BJ (cell line): ENCODE measurements around the gene CFAP100. TPM values are rescaled to one million over a fixed set of nuclear protein-coding genes. Genes with fewer than 3 reads are reported as not detected.

Experiments used
- CTCF ChIA-PET: fragments of 350-600 bp; formaldehyde crosslinking; extraction: SDS; loops from one replicate; lab custom pipeline; 2021; ENCODE audit warnings: antibody characterized with exemption, inconsistent platforms; lab: Yijun Ruan, JAX
- POLR2A ChIA-PET: fragments of 300-600 bp; sonication (Branson Sonifier 250); formaldehyde crosslinking; extraction: SDS; loops from one replicate; lab custom pipeline; 2021; ENCODE audit warnings: antibody characterized with exemption; lab: Charles Lee
- DNase-seq: peaks from one replicate; pipeline ENCODE4 v3.0.0-alpha.2; 2011; ENCODE audit warnings: low read depth
- H3K27me3 ChIP-seq: 2 replicates; pipeline ENCODE4 v1.6.0; 2011; ENCODE audit warnings: low read length; ENCODE audit not compliant: control insufficient read depth, insufficient read depth
- H3K36me3 ChIP-seq: 2 replicates; pipeline ENCODE4 v1.5.1; 2011; ENCODE audit warnings: low read length; ENCODE audit not compliant: control insufficient read depth, insufficient read depth
- H3K4me3 ChIP-seq: 2 replicates; pipeline ENCODE4 v1.5.1; 2011; ENCODE audit warnings: low read depth, mild to moderate bottlenecking, control low read depth, low read length
- CTCF ChIP-seq: IDR thresholded peaks from 2 replicates; pipeline ENCODE4 v1.5.1; 2011; ENCODE audit warnings: low read depth, mild to moderate bottlenecking, control low read depth, inconsistent platforms, low read length, moderate library complexity; ENCODE audit not compliant: insufficient read depth
- polyA plus RNA-seq: library from polyadenylated mRNA; depleted of rRNA; stranded (reverse); fragments of >200 nt; gene quantifications from 2 replicates; pipeline ENCODE4 v1.2.3, GENCODE V29; 2011

CFAP100 gene
- polyA plus RNA-seq, 1 experiment: not detected

GRCh38 chr3:126461450-126462070 is 66.9 kb downstream of the CFAP100 start:
- ChIA-PET POLR2A (no interaction called here), CTCF (interaction anchor here (1.2 kb wide), 1 partner anchor 15 kb away, joined by 3 read pairs; no protein-coding TSS in a partner anchor)
- Histone ChIP-seq H3K27me3 (no peaks in the 10 kb centered on the region), H3K36me3 (peaks cover 52% of the 10 kb centered on the region), H3K4me3 (no peak overlapping the region)
- DNase-seq: no peak
- TF ChIP-seq CTCF: no peak

GRCh38 chr3:126463521-126463920 is 68.8 kb downstream of the CFAP100 start:
- no peak for TF ChIP-seq CTCF
- peaks cover 63% of the 10 kb centered on the region for H3K36me3 ChIP-seq
- ChIA-PET CTCF (no interaction called here), POLR2A (no interaction called here)
- no peak overlapping the region for H3K4me3 ChIP-seq
- H3K27me3 ChIP-seq: no peaks in the 10 kb centered on the region
- no peak for DNase-seq

GRCh38 chr3:126464093-126464492 is 69.4 kb downstream of the CFAP100 start:
- CTCF ChIA-PET: no interaction called here
- peaks cover 62% of the 10 kb centered on the region for H3K36me3 ChIP-seq
- DNase-seq: no peak
- H3K27me3 ChIP-seq: no peaks in the 10 kb centered on the region
- H3K4me3 ChIP-seq: no peak overlapping the region
- TF ChIP-seq CTCF: no peak
- POLR2A ChIA-PET: no interaction called here

- ChIA-PET POLR2A (no interaction called here), CTCF (no interaction called here)
- H3K4me3 ChIP-seq: no peak overlapping the region
- no peak for TF ChIP-seq CTCF
- no peaks in the 10 kb centered on the region for H3K27me3 ChIP-seq
- no peak for DNase-seq
- peaks cover 62% of the 10 kb centered on the region for H3K36me3 ChIP-seq
Observed at GRCh38 chr3:126464494-126464893, 69.8 kb downstream of the CFAP100 start.

- no peak for DNase-seq
- H3K4me3 ChIP-seq: no peak overlapping the region
- no peak for TF ChIP-seq CTCF
- ChIA-PET CTCF (no interaction called here), POLR2A (no interaction called here)
- no peaks in the 10 kb centered on the region for H3K27me3 ChIP-seq
- peaks cover 64% of the 10 kb centered on the region for H3K36me3 ChIP-seq
Observed at GRCh38 chr3:126464997-126465396, 70.3 kb downstream of the CFAP100 start.
